Activated T-cell treated with anti-CD3 and anti-CD28 coated beads, Interleukin-2, amount 50 U/mL, for 24 hours (primary cell): ENCODE data around the gene ATP8A1.
"Not testable (repeated sequence)": the region's sequence is repeated elsewhere in the genome, so short reads cannot be mapped to it uniquely, and the experiment has no call there.

Experiments used
- DNase-seq: peaks from one replicate; pipeline ENCODE4 v3.0.0-alpha.2; 2020
- H3K27ac Mint-ChIP-seq: 2 replicates; pipeline ENCODE4 v1.8.0; 2020; ENCODE audit warnings: mild to moderate bottlenecking, mixed read lengths
- H3K27me3 Mint-ChIP-seq: 2 replicates; pipeline ENCODE4 v1.8.0; 2020; ENCODE audit warnings: mixed read lengths
- H3K36me3 Mint-ChIP-seq: 2 replicates; pipeline ENCODE4 v1.8.0; 2020; ENCODE audit warnings: low read depth, mixed read lengths
- H3K4me1 Mint-ChIP-seq: 2 replicates; pipeline ENCODE4 v1.8.0; 2020; ENCODE audit warnings: low read depth, mixed read lengths
- H3K4me3 Mint-ChIP-seq: 2 replicates; pipeline ENCODE4 v1.8.0; 2020; ENCODE audit warnings: mild to moderate bottlenecking, moderate library complexity, mixed read lengths
- H3K9me3 Mint-ChIP-seq: 2 replicates; pipeline ENCODE4 v1.8.0; 2020; ENCODE audit warnings: mixed read lengths

Gene ATP8A1

DNA sequence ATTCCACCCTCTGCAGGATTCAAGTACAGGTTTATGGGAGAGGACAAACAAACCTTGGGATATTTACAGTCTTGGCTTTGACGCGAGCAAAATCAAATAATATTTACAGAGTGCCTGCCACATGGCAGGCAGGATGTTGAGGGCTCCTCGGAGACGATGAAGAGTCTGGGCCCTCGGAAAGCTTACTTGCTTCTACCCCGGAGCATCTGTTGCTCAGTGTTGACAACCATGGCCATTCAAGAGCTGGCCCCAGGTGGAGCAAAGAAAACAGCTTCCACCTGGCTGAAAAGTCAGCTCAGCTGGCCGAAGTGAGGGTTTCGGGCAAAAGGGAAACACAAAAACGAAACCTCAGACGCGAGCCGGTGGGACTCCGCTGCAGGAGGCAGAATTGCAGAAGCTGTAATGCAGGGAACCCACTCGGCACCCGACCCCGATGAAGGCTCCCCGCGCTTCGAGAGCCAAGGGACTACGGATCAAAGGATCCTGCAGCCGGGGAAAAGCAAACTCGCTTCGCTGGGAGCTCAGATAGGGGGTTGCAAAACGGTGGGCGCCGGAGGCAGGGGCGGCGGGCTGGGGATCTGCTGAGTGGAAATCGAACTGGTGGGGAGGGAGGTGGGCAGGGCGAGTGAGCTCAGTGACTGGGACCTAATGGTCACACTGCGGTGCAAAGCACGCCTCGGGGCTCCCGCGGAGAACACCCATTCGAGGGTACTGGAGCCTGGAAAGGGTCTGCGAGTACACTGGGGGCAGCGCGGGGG lies 805 bp downstream of the ATP8A1 start:
- Mint-ChIP-seq H3K9me3 (peaks cover 17% of the 10 kb centered on the region), H3K27ac (peak overlapping the region; percentile 95), H3K36me3 (peaks cover 52% of the 10 kb centered on the region), H3K27me3 (no peaks in the 10 kb centered on the region), H3K4me3 (peak overlapping the region; percentile 94), H3K4me1 (peaks cover 63% of the 10 kb centered on the region)
- DNase-seq: peak; percentile 74

DNA sequence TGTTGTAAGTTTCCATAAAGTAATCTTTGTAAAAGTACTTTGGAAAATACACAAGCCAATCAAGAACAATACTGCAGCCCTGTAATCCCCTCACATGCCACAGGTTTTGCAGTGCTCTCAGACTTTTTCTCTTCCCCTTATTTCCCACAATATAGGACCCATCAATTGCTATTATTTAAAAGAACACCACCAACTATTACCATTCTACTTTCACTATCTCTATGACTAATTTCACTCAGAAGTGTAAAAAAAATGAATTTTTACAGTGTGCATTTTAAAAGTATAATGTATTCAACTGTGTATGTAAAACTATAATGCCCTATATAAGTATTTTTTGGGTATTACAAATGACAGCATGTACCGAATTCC lies 1.7 kb downstream of the ATP8A1 start:
- H3K9me3 Mint-ChIP-seq: peaks cover 22% of the 10 kb centered on the region
- peaks cover 69% of the 10 kb centered on the region for H3K4me1 Mint-ChIP-seq
- no peak for DNase-seq
- H3K27me3 Mint-ChIP-seq: no peaks in the 10 kb centered on the region
- H3K36me3 Mint-ChIP-seq: peaks cover 58% of the 10 kb centered on the region
- peak overlapping the region; percentile 95 for H3K27ac Mint-ChIP-seq
- peak overlapping the region; percentile 94 for H3K4me3 Mint-ChIP-seq

DNA sequence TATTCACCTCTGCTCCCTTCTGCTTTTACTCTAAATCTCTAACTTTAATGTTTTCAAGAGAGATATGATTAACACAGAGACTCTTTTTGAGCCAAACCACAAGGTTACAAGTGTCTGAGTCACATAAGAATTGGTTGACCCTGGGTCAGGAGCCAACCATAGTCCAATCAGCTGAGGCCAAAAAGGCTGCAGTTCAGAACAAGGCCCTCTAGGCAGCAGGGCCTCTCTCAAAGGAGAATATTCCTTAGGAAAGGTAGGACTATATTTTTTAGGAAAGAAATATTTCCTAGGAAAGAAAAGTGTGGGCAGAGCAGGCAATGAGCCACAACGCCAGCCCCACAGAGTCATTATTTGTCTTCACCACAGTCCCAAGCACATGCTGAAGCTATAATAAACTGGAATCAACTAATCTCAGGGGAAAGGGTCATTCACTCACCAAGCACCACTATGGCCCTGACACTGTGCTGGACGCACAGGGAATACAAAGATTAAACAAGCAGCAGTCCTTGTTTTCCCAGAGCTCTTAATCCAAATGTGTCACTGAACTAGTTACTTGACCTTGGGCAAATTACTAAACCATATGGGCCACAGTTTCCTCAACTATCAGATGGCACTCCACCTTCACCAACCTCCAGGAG lies 2.2 kb downstream of the ATP8A1 start:
- peak overlapping the region; percentile 94 for H3K4me3 Mint-ChIP-seq
- H3K9me3 Mint-ChIP-seq: peaks cover 22% of the 10 kb centered on the region
- H3K27ac Mint-ChIP-seq: peak overlapping the region; percentile 95
- H3K36me3 Mint-ChIP-seq: peaks cover 61% of the 10 kb centered on the region
- peaks cover 74% of the 10 kb centered on the region for H3K4me1 Mint-ChIP-seq
- DNase-seq: peak; percentile 38
- no peaks in the 10 kb centered on the region for H3K27me3 Mint-ChIP-seq

DNA sequence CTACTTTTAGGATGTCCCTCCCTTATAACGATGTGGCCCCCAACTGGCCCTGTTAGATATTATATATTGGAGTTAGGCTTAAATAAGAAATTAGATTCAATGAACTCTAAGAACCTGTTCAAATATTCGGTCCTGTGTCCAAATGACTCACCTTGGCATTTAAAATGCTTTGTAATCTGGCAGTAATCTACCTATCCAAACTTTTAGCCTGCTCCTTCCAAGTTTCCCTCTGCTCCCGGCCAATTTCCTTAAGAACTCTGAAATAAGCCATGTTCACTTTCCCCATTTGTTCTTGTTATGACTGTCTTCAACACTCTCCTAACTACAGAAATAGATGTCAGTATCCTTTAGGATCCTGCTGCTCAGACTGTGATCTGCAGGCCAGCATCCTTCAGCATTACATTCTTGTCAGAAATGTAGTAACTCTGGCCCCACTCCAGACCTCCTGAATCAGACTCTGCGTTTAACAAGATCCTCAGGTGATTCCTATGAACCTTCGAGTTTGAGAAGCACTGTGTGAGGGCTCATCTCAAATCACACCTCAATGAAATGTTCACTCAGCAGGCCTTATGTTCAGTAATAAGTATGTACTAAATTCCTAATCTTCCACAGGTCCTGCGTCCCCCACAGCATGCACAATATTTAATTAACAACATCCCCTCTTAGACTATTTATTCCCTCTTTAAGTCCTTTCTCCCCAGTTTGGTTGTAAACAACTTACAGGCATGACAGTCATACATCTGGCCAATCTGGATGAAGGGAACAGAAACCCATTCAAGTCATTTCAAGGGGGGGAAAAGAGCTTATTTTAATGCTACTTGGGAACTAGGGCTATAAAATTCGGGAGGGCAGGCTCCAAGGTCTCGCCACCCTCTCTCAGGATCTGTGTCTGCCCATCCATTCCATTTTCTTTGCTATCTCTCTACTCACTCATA lies 3.0 kb downstream of the ATP8A1 start:
- peaks cover 77% of the 10 kb centered on the region for H3K4me1 Mint-ChIP-seq
- H3K27me3 Mint-ChIP-seq: no peaks in the 10 kb centered on the region
- H3K9me3 Mint-ChIP-seq: peaks cover 22% of the 10 kb centered on the region

DNA sequence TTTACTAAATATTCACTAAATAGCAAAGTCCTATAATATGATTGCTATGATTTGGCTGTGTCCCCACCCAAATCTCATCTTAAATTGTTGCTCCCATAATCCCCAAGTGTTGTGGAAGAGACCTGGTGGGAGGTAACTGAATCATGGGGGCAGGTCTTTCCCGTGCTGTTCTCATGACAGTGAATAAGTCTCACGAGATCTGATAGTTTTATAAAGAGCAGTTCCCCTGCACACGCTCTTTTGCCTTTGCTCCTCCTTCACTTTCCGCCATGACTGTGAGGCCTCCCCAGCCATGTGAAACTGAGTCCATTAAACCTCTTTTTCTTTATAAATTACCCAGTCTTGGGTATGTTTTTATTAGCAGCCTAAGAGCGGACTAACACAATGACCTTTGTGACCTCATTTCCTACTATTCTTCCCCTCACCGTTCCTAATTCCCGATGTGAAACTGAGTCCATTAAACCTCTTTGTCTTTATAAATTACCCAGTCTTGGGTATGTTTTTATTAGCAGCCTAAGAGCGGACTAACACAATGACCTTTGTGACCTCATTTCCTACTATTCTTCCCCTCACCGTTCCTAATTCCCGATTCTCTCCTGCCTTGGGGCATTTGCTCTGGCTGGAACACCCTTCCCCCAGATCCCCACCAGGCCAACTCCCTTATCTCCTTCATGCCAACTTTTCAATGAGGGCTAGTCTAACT lies 4.2 kb downstream of the ATP8A1 start:
- H3K27ac Mint-ChIP-seq, H3K27me3 Mint-ChIP-seq, H3K4me3 Mint-ChIP-seq, DNase-seq: not testable (repeated sequence)
- Mint-ChIP-seq H3K9me3 (peaks cover 22% of the 10 kb centered on the region), H3K4me1 (peaks cover 71% of the 10 kb centered on the region), H3K36me3 (peaks cover 61% of the 10 kb centered on the region)

More for the DNA sequence above, 3.0 kb downstream of the ATP8A1 start:
- Mint-ChIP-seq H3K27ac (peak overlapping the region; percentile 95), H3K36me3 (peaks cover 61% of the 10 kb centered on the region), H3K4me3 (peak overlapping the region; percentile 94)
- DNase-seq: no peak

DNA sequence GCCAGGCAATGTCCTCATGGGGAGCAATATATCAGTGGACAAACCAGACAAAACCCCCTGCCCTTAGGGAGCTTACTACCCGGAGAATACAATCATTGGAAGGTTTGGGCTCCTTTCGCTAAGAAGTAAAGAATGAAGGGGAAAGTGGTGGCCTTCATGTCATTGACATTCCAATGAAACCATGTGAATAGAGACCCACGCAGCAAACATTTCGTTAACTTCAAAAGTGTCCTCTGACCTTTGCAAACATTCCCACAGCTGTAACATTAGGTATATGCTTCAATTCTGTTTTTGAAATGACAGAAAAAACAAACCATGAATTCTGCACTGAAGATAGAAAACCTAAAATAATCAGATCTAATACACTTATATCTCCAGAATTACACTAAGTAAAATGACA lies 7.0 kb downstream of the ATP8A1 start:
- H3K36me3 Mint-ChIP-seq: peaks cover 42% of the 10 kb centered on the region
- no peak for DNase-seq
- H3K27ac Mint-ChIP-seq: no peak overlapping the region
- H3K4me3 Mint-ChIP-seq: no peak overlapping the region
- peaks cover 76% of the 10 kb centered on the region for H3K4me1 Mint-ChIP-seq
- no peaks in the 10 kb centered on the region for H3K27me3 Mint-ChIP-seq
- peaks cover 22% of the 10 kb centered on the region for H3K9me3 Mint-ChIP-seq

DNA sequence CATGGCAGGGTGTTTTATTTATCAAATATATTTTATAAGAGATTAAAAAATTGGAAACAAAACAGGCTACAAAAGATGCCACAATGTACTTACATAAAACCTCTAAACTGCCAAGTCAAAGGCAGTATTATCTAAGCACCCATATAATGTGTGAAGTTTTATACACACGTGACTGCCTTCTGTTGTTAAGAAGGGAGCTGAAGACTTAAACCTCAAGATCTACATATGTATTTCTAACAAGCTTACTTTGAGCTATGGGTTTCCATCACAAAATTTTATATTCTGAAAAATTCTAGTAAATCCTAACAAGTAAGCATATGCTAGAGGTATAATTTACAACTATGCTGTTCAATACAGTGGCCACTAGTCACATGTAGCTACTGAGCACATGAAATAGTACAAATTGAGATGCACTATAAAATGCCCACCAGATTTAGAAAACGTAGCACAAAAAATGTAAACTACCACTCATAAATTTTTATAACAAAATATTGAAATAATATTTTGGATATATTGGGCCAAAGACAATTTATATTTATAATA lies 9.8 kb downstream of the ATP8A1 start:
- H3K36me3 Mint-ChIP-seq: peaks cover 23% of the 10 kb centered on the region
- no peak overlapping the region for H3K27ac Mint-ChIP-seq
- H3K4me3 Mint-ChIP-seq: no peak overlapping the region
- peaks cover 77% of the 10 kb centered on the region for H3K4me1 Mint-ChIP-seq
- peaks cover 11% of the 10 kb centered on the region for H3K9me3 Mint-ChIP-seq
- DNase-seq: no peak
- H3K27me3 Mint-ChIP-seq: no peaks in the 10 kb centered on the region

DNA sequence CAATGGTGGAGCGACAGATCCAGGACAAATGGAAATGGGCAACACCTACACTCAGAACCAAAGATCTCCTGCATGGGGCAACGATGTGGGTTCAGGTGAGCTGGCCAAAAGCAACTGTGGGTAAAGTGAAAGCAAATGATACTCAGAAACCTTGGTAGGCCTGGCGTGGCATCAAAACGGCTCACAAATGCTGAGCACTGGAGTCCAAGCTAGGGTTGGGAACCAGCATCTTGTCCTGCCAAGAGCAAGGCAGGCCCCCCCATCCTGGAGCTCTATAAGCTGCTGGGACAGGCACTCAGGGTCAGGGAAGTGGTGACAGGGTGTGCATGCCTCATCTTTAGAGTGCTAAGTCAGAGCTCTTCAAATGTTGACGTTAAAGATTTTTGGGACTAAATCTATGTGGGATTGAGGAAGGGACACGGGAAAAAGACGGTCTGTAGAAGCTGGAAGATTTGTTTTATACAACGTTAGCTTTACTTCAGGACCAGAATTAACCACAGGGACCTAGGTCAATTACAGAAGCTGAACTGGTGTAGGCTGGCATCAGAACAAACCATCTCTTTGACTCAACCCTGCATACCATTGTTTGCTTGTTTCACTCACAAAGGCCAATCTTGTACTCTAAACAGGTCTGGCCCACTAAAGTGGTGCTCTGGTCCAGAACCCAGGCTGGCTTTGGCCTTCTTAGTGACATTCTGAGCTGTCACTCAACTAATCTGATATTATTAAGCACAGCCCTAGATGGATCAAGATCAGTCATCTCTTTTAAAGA lies 10.7 kb downstream of the ATP8A1 start:
- Mint-ChIP-seq H3K27me3 (no peaks in the 10 kb centered on the region), H3K27ac (no peak overlapping the region), H3K36me3 (peaks cover 16% of the 10 kb centered on the region), H3K4me1 (peaks cover 80% of the 10 kb centered on the region), H3K4me3 (no peak overlapping the region), H3K9me3 (peaks cover 6% of the 10 kb centered on the region)
- no peak for DNase-seq

DNA sequence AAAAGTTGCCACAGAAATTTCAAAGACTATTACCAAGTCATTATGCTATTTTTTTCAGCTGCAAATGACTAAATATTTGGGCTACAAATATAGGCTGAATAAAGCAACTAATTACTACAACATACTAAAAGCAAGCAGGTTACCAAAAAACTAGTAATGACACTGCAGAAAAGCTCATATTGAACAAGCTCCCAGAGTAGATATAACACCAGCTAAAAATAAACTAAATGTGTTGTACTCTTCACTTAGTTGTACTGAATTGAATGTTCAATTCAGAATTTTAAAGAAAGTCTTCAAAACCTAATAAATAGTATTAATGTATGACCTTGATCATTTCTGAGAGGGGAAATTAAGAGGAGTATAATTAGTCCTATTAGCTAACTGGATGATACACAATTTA lies 12.0 kb downstream of the ATP8A1 start:
- Mint-ChIP-seq H3K36me3 (peaks cover 7% of the 10 kb centered on the region), H3K4me1 (peaks cover 80% of the 10 kb centered on the region), H3K4me3 (no peak overlapping the region), H3K9me3 (no peaks in the 10 kb centered on the region), H3K27me3 (no peaks in the 10 kb centered on the region), H3K27ac (no peak overlapping the region)
- DNase-seq: no peak

DNA sequence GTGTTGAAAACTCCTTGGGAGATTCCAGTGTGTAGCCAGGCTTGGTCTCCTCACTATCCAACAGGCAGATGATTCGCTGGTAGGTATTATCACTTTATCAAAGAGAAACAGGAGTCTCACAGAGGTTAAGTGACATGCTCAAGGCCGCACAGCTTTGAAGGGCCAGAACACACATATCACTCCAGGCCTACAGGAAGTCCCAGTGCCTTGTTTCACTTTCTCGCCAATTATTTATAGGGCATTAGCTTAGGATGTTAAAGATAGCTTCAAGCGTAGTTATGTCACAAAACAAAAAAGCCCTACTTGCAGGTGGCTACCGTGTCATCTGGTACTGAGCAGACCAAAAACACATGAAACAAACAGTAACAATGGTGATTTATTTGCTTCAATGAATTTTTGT lies 13.2 kb downstream of the ATP8A1 start:
- DNase-seq: no peak
- Mint-ChIP-seq H3K36me3 (peaks cover 6% of the 10 kb centered on the region), H3K27ac (peak overlapping the region; percentile 19), H3K4me3 (no peak overlapping the region), H3K4me1 (peaks cover 84% of the 10 kb centered on the region), H3K9me3 (no peaks in the 10 kb centered on the region), H3K27me3 (no peaks in the 10 kb centered on the region)

DNA sequence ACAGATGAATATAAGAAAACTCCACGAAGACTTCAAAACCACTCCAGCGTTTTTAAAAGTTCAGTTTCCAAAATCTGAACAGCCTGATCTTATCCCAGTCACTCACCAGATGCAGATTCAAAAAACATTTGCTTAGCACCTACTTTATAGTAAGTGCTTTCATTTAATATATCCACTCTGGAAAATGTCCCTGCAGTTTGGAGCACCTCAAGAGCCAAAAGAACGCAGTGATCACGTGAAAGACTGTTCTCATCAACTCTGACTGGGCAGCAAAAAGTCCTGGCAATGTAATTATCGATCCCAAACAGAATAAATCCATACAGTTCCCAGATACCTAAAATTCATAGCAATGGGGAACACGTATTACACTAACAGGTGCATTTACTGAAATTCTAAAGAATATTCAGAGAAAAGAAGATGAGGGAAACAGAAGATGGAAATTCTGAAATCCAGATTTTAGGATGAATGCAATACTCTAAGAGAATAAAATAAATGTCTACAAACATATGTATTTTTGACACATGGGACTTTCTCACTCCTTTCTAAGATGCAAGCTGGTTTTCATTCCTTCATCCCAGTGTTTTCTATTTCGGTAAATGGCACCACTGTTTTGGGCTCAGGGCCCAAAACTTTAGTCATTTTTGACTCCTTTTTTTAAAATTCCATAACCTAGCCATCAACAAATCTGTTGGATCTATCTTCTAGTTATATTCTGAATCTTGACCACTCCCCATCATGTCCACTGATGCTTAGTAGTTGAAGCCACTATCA lies 13.9 kb downstream of the ATP8A1 start:
- Mint-ChIP-seq H3K27ac (peak overlapping the region; percentile 77), H3K9me3 (no peaks in the 10 kb centered on the region), H3K27me3 (no peaks in the 10 kb centered on the region), H3K36me3 (peaks cover 6% of the 10 kb centered on the region), H3K4me3 (no peak overlapping the region), H3K4me1 (peaks cover 89% of the 10 kb centered on the region)
- DNase-seq: no peak

DNA sequence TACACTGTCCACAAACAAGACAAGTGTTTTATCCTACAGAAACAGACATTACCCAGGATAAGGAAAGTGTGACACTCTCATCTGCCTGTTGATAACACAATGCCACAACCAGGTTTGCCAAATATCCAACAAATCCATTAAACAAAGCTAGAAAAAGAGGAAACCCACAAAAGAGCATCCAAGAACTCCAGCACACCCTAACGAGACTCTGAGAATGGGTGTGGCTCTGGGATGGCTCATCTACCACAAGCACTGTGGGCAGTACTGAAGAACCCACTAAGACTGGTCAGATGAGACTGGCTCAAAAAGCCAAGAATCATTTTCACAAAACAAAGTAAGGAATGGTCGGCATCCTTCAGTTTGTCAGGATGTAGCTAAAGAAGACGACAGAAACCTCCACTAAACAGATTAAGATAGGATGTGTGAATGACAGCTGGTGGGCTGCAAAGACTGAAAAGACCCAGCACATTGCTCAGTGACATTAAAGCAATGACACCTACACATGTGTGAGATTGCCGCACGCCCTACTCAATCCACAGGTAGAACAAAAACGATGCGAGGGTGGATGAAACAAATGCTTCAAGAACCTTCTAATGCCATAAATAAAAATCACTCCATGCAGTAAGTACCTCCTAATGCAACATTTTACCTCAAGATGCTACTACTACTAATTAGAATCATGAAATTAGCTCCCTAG lies 14.7 kb downstream of the ATP8A1 start:
- H3K4me1 Mint-ChIP-seq: peaks cover 91% of the 10 kb centered on the region
- H3K27ac Mint-ChIP-seq: peak overlapping the region; percentile 77
- peak overlapping the region; percentile 41 for H3K4me3 Mint-ChIP-seq

More for the DNA sequence above, 14.7 kb downstream of the ATP8A1 start:
- Mint-ChIP-seq H3K27me3 (no peaks in the 10 kb centered on the region), H3K9me3 (no peaks in the 10 kb centered on the region), H3K36me3 (peaks cover 6% of the 10 kb centered on the region)
- no peak for DNase-seq
